ENCODE measurements around the gene SMIM44. TPM values are rescaled to one million over a fixed set of nuclear protein-coding genes. Genes with fewer than 3 reads are reported as not detected.

The SMIM44 gene
- total RNA-seq, 1 donor from 2014 or later, result not detected

DNA sequence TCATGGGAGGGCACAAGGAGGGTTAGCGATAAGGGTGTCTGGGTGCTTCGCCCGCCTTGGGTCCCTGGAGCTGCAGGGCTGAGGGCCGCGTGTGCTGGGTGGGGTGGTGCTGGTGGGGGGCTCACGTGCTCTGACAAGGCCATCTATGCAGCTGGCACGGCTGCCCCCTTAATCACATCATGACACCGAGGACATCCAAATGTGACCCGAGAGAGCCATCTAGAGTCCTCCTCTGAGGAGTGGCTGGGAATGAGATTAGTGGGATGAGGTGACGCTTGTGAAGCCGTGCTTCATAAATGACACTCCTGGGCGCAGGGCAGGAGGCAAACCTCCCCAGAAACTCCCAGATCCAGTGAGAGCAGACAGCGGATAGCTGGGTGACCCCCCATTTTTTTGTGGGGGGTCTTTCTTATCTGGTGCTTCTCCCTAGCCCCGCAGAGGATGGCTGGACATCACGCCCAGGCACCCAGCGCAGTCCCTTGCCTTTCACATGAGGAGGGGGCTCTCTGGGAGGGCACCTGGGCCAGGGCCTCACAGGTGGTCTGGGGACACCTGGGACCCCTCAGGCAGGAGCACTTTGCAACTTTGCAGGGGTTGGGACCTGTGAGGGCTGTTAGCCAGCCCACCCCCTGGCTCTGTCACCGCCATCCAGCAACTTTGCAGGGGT is 29.5 kb upstream of the SMIM44 start:
- Histone ChIP-seq H3K27me3 (no peaks in the 10 kb centered on the region), H3K4me1 (peaks cover 86% of the 10 kb centered on the region), H3K4me3 (no peak overlapping the region), H3K9me3 (no peaks in the 10 kb centered on the region), H3K27ac (no peak overlapping the region), H3K36me3 (peaks cover 0 to 4% of the 10 kb centered on the region in 2 donors)
- TF ChIP-seq CTCF (IDR thresholded peaks at IDR 0.05) (no peak), POLR2AphosphoS5 (IDR thresholded peaks at IDR 0.05; ENCODE audit: insufficient read depth in 1 of 2, low read depth in 1 of 2) (no peak), POLR2A (IDR thresholded peaks at IDR 0.05) (no peak)
- DNase-seq (ENCODE audit: extremely low spot score in 2 of 2), result no peak
- intact Hi-C loops (cut with DNase I), result no loop called here

- Histone ChIP-seq H3K27ac (no peak overlapping the region), H3K36me3 (peaks cover 0 to 4% of the 10 kb centered on the region in 2 donors), H3K27me3 (no peaks in the 10 kb centered on the region), H3K4me3 (no peak overlapping the region), H3K9me3 (no peaks in the 10 kb centered on the region), H3K4me1 (peaks cover 86% of the 10 kb centered on the region)
- intact Hi-C loops (cut with DNase I), result no loop called here
- TF ChIP-seq POLR2A (IDR thresholded peaks at IDR 0.05) (no peak), CTCF (IDR thresholded peaks at IDR 0.05) (no peak), POLR2AphosphoS5 (IDR thresholded peaks at IDR 0.05; ENCODE audit: insufficient read depth in 1 of 2, low read depth in 1 of 2) (no peak)
- no peak for DNase-seq (ENCODE audit: extremely low spot score in 2 of 2)
Observed at GRCh38 chr19:3511506-3512251, 28.4 kb upstream of the SMIM44 start.

DNA sequence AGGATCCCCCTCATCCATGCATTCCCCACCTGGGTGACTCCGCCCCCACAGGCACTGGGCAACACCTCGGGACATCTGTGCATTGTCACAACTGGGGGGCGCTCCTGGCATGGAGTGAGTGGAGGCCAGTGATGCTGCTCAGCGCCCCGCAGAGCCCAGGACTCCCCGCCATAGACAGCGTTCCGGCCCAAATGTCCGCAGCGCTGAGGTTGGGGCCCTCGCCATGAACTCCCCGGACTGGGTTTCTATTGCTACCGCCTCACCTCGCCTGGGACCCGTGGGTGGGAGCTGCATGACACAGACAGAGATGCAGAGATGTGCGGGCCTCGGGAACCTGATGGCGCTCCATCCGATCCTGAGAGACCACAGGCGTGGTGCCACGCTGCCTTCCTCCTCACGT is 27.5 kb upstream of the SMIM44 start:
- Histone ChIP-seq H3K4me3 (no peak overlapping the region), H3K27ac (no peak overlapping the region), H3K4me1 (peaks cover 78% of the 10 kb centered on the region), H3K9me3 (no peaks in the 10 kb centered on the region), H3K27me3 (no peaks in the 10 kb centered on the region), H3K36me3 (peaks cover 0 to 4% of the 10 kb centered on the region in 2 donors)
- intact Hi-C loops (cut with DNase I), result no loop called here
- TF ChIP-seq CTCF (IDR thresholded peaks at IDR 0.05), result no peak
- TF ChIP-seq POLR2A (IDR thresholded peaks at IDR 0.05), result no peak
- TF ChIP-seq POLR2AphosphoS5 (IDR thresholded peaks at IDR 0.05; ENCODE audit: insufficient read depth in 1 of 2, low read depth in 1 of 2), result no peak
- no peak for DNase-seq (ENCODE audit: extremely low spot score in 2 of 2)

GRCh38 chr19:3509566-3509989 is 26.3 kb upstream of the SMIM44 start:
- H3K36me3 ChIP-seq, result peaks cover 0 to 4% of the 10 kb centered on the region in 2 donors
- H3K4me3 ChIP-seq, result no peak overlapping the region
- no peaks in the 10 kb centered on the region for H3K27me3 ChIP-seq
- intact Hi-C loops (cut with DNase I), result no loop called here
- H3K27ac ChIP-seq, result no peak overlapping the region
- no peak for DNase-seq (ENCODE audit: extremely low spot score in 2 of 2)
- H3K4me1 ChIP-seq, result peaks cover 78% of the 10 kb centered on the region
- no peaks in the 10 kb centered on the region for H3K9me3 ChIP-seq
- TF ChIP-seq CTCF (IDR thresholded peaks at IDR 0.05) (no peak), POLR2AphosphoS5 (IDR thresholded peaks at IDR 0.05; ENCODE audit: insufficient read depth in 1 of 2, low read depth in 1 of 2) (peak in 1 of 2 donors; percentile 30)
